HG02840 (cell line): Measurements from ENCODE around the gene SP100.

ENCODE experiments used
- ATAC-seq: cut with Tn5 transposase; IDR thresholded peaks from one replicate; pipeline ENCODE4 v1.9.1; 2021; ENCODE audit warnings: mild to moderate bottlenecking, moderate library complexity, moderate number of reproducible peaks; ENCODE audit not compliant: unreplicated experiment, low FRiP score

SP100 gene

DNA sequence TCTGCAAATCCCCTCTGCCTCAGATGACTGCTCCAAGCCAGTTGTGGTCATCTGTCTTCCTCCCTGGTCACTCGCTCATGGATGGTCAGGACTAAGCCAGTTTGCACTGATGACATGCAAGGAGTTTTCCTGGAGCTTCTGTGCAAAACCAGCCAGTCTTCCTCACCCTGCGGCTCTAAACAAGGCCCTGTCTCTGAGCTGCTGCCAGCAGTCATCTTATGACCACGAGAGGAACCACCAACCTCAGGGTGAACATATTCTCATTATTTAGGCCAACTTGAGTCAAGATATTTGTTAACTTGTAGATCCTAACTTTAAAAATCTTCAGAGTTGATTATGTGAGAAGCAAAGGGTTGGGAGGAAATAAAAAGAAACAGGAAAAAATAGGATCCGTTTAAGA, 176.8 kb downstream of the SP100 start:
- no peak for ATAC-seq
